K562 (cell line): ENCODE measurements around the gene TEAD4. TPM values are rescaled to one million over a fixed set of nuclear protein-coding genes. Genes with fewer than 3 reads are reported as not detected.

Experiments used
- ATAC-seq: fragments of 200-7000 bp; cut with Tn5 transposase; 3 replicates; pipeline ENCODE4 v1.9.1; 2020; ENCODE audit warnings: moderate library complexity
- BruUV-seq: library from RNA; stranded (reverse); fragments of 400-500 nt; replicated peaks from 2 replicates; lab custom pipeline; 2021; lab: Mats Ljungman, UMichigan
- CTCF ChIA-PET: fragments of 300-600 bp; formaldehyde crosslinking; extraction: SDS; loops from one replicate; lab custom pipeline; 2021; ENCODE audit warnings: low intra/inter-chr PET ratio; lab: Yijun Ruan, JAX
- POLR2A ChIA-PET: fragments of 300-600, 350-650 bp; sonication (Branson Sonifier 250); formaldehyde crosslinking; extraction: SDS; loops from one replicate; lab custom pipeline; 2021; ENCODE audit warnings: antibody characterized with exemption, inconsistent platforms; lab: Yijun Ruan, JAX
- DNase-seq, 4 experiments: peaks; one replicate each; pipeline versions ENCODE4 v3.0.0 to v3.0.0-alpha.2; 2011 to 2018; ENCODE audit warnings: low spot score in 3 of 4, mixed read lengths in 3 of 4; ENCODE audit errors: extremely low read depth in 1 of 4
- FAIRE-seq: peaks from 2 replicates; lab custom pipeline; 2011; peaks lifted over from hg19 to GRCh38; lab: Jason Lieb, UNC
- H2AFZ ChIP-seq: 2 replicates; pipeline ENCODE4 v1.6.0; 2011; ENCODE audit warnings: low read depth, low read length, control low read depth, inconsistent platforms
- H3K27ac ChIP-seq: fragments of 200-600 bp; 3 replicates; pipeline ENCODE4 v1.8.0; 2011; ENCODE audit warnings: low read depth, mild to moderate bottlenecking, control low read depth, inconsistent platforms, low read length, moderate library complexity, mixed read lengths; ENCODE audit errors: extremely low read depth
- H3K27me3 ChIP-seq, 2 experiments: fragments of 300-600 bp in 1 of 2; 2 replicates in 1 of 2; 3 replicates in 1 of 2; pipeline versions ENCODE4 v1.6.0 to v1.8.0; 2011; ENCODE audit warnings: inconsistent platforms in 2 of 2, low read length in 2 of 2, mild to moderate bottlenecking in 1 of 2, mixed read lengths in 1 of 2, moderate library complexity in 1 of 2; ENCODE audit not compliant: control insufficient read depth in 2 of 2, insufficient read depth in 2 of 2
- H3K36me3 ChIP-seq: fragments of 300-600 bp; 3 replicates; pipeline ENCODE4 v1.8.0; 2011; ENCODE audit warnings: mild to moderate bottlenecking, low read length, inconsistent platforms; ENCODE audit not compliant: control insufficient read depth, insufficient read depth
- H3K4me1 ChIP-seq, 2 experiments: fragments of 200-600 bp in 1 of 2; replicated peaks in 1 of 2; 2 replicates in 1 of 2; 3 replicates in 1 of 2; pipeline versions ENCODE4 v1.5.1 to v1.8.0; 2011; ENCODE audit warnings: inconsistent platforms in 2 of 2, low read length in 2 of 2, mild to moderate bottlenecking in 1 of 2, mixed read lengths in 1 of 2, moderate library complexity in 1 of 2; ENCODE audit not compliant: control insufficient read depth in 2 of 2, insufficient read depth in 2 of 2
- H3K4me2 ChIP-seq: 2 replicates; pipeline ENCODE4 v1.6.1; 2011; ENCODE audit warnings: low read length, control low read depth, inconsistent platforms, mixed read lengths; ENCODE audit not compliant: insufficient read depth
- H3K4me3 ChIP-seq: fragments of 200-600 bp; sonication (generic), shearing (Covaris generic); 2 replicates; pipeline ENCODE4 v1.5.1; 2016; ENCODE audit warnings: control low read depth, inconsistent platforms
- H3K79me2 ChIP-seq: fragments of 200-600 bp; 3 replicates; pipeline ENCODE4 v1.8.0; 2011; ENCODE audit warnings: low read length, inconsistent platforms; ENCODE audit not compliant: control insufficient read depth, insufficient read depth
- H3K9ac ChIP-seq, 2 experiments: 2 replicates each; pipeline versions ENCODE4 v1.6.0 to v1.6.1; 2011; ENCODE audit warnings: low read depth in 2 of 2, low read length in 2 of 2, control low read depth in 1 of 2, inconsistent platforms in 1 of 2, mild to moderate bottlenecking in 1 of 2, mixed read lengths in 1 of 2; ENCODE audit not compliant: insufficient read depth in 1 of 2
- H3K9me1 ChIP-seq: one replicate; pipeline ENCODE4 v1.6.0; 2011; ENCODE audit warnings: inconsistent platforms, mild to moderate bottlenecking, low read length, moderate library complexity; ENCODE audit not compliant: control insufficient read depth, insufficient read depth
- H3K9me3 ChIP-seq: replicated peaks from 2 replicates; pipeline ENCODE4 v1.5.1; 2011; ENCODE audit warnings: low read depth, low read length, inconsistent platforms; ENCODE audit not compliant: control insufficient read depth, insufficient read depth
- H4K20me1 ChIP-seq: replicated peaks from 2 replicates; pipeline ENCODE4 v1.6.1; 2011; ENCODE audit warnings: low read length, inconsistent platforms, mixed read lengths; ENCODE audit not compliant: control insufficient read depth, insufficient read depth
- CXXC5 ChIP-seq: fragments of 250-450 bp; sonication (Bioruptor Pico); IDR thresholded peaks from 2 replicates; pipeline ENCODE4 v1.8.0; 2022; ENCODE audit warnings: inconsistent platforms, mild to moderate bottlenecking, moderate library complexity
- GTF2E2 ChIP-seq: fragments of 200-800 bp; sonication (Bioruptor generic); IDR thresholded peaks from 2 replicates; pipeline ENCODE4 v1.6.1; 2016; ENCODE audit warnings: missing genetic modification characterization, missing compliant biosample characterization
- MECOM ChIP-seq: fragments of 250-450 bp; sonication (Bioruptor Pico); IDR thresholded peaks from 2 replicates; pipeline ENCODE4 v1.8.0; 2022; ENCODE audit warnings: inconsistent platforms
- RAD51 ChIP-seq: fragments of 450-650 bp; IDR thresholded peaks from 2 replicates; pipeline ENCODE4 v1.7.1; 2016; ENCODE audit warnings: low read depth, mild to moderate bottlenecking, borderline replicate concordance
- STAG1 ChIP-seq: sonication (generic); formaldehyde crosslinking; IDR thresholded peaks from 2 replicates; pipeline ENCODE4 v1.5.0; 2020; ENCODE audit warnings: missing genetic modification reagents, borderline replicate concordance
- TGIF2 ChIP-seq: sonication (generic); formaldehyde crosslinking; IDR thresholded peaks from 2 replicates; pipeline ENCODE4 v1.8.1; 2022; ENCODE audit warnings: mild to moderate bottlenecking, missing genetic modification reagents, moderate library complexity
- ZNF57 ChIP-seq: fragments of 450-650 bp; formaldehyde crosslinking; IDR thresholded peaks from 2 replicates; pipeline ENCODE4 v1.4.0; 2020; ENCODE audit warnings: mild to moderate bottlenecking, moderate library complexity
- WGBS: fragments of 100-300 bp; shearing (Covaris generic); methylation state at CpG from one replicate; pipeline ENCODE4 v1.1.6; 2016; ENCODE audit warnings: low coverage, mixed read lengths; ENCODE audit not compliant: insufficient coverage; ENCODE audit errors: missing lambda C conversion rate; 5-methylcytosine and 5-hydroxymethylcytosine counted together
- in situ Hi-C: fragments of 300-500 bp; cut with MboI; formaldehyde crosslinking; loops from 4 replicates; pipeline ENCODE4 v1.15.0; 2018; ENCODE audit warnings: inconsistent platforms, mixed read lengths
- intact Hi-C: fragments of 100-400 bp; cut with micrococcal nuclease; formaldehyde crosslinking; loops from 2 replicates; pipeline ENCODE4 v1.14.2; 2022
- polyA plus RNA-seq, 8 experiments: library from polyadenylated mRNA; depleted of rRNA in 4 of 8; stranded (reverse) in 5 of 8; unstranded in 3 of 8; fragments of >200 nt; fragmentation: Nextera tagmentation in 2 of 8; fragmentation: Illumina TruSeq in 1 of 8; extraction: Ambion mirVana in 2 of 8; extraction: Trizol in 1 of 8; gene quantifications; 2 replicates each; pipeline versions ENCODE4 v1.2.1 to v1.2.3, GENCODE V29; 2011 to 2014; ENCODE audit warnings: inconsistent platforms in 1 of 8, missing spikeins in 1 of 8
- total RNA-seq, 7 experiments: library from RNA; depleted of rRNA in 6 of 7; stranded (reverse); fragments of >200 nt in 6 of 7; fragmentation: Illumina TruSeq in 2 of 7; extraction: Trizol in 2 of 7; gene quantifications; 2 replicates each; pipeline versions ENCODE4 v1.2.1 to v1.2.3, GENCODE V29; 2011 to 2021; ENCODE audit warnings: low replicate concordance in 1 of 7
- TF ChIP-seq, protein P1 (sequence below): sonication (generic); formaldehyde crosslinking; IDR thresholded peaks from 2 replicates; pipeline ENCODE4 v1.8.0; 2022; ENCODE audit warnings: missing genetic modification reagents, mild to moderate bottlenecking, moderate library complexity, borderline replicate concordance
- TF ChIP-seq, protein P2 (sequence below), 2 experiments: fragments of 450-650 bp; formaldehyde crosslinking in 1 of 2; IDR thresholded peaks; 2 replicates each; pipeline versions ENCODE4 v1.4.0 to v1.6.1; 2014 to 2020; ENCODE audit warnings: mild to moderate bottlenecking in 2 of 2, borderline replicate concordance in 1 of 2, low read depth in 1 of 2

The TEAD4 gene
- total and polyA plus RNA-seq, 9 of the 15 experiments (the other 6 are each of a cell fraction or from before 2014, with no cell fraction given), result 0.82 to 40.0 (median 17.0) TPM

DNA sequence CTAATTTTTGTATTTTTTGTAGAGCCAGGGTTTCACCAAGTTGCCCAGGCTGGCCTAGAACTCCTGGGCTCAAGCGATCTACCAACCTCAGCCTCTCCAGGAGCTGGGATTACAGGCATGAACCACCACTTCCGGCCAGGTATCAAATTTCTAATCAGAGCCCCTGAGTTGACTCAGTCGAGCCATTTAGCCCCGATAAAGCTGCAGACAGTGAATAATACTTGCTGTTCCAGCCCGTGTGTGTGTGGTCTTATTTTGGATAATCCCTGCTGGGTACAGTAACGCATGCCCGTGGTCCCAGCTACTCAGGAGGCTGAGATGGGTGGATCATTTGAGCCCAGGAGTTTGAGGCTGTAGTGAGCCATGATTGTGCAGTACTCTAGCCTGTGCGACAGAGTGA is 57.0 kb downstream of the TEAD4 start:
- H3K27me3 ChIP-seq, result no peaks in the 10 kb centered on the region
- H3K4me3 ChIP-seq, result no peak overlapping the region
- H3K9me1 ChIP-seq, result no peaks in the 10 kb centered on the region
- peaks cover 38% of the 10 kb centered on the region; the same call in 2 of the 3 replicates for H3K36me3 ChIP-seq
- peaks cover 0 to 5% of the 10 kb centered on the region in 2 experiments; a peak in 1 of 5 replicates for H3K4me1 ChIP-seq
- no peak overlapping the region for H3K4me2 ChIP-seq
- H3K79me2 ChIP-seq, result no peaks in the 10 kb centered on the region
- no peak for DNase-seq
- no peak overlapping the region for H3K9ac ChIP-seq
- no TSS peak for BruUV-seq
- CTCF ChIA-PET, result no interaction called here
- no peaks in the 10 kb centered on the region for H3K9me3 ChIP-seq
- FAIRE-seq, result no peak
- no peak overlapping the region for H2AFZ ChIP-seq
- in situ Hi-C loops, result no loop called here
- no peaks in the 10 kb centered on the region for H4K20me1 ChIP-seq
- no peak for TF ChIP-seq TGIF2 (CRISPR knock-in tag)
- TF ChIP-seq, protein P1, sequence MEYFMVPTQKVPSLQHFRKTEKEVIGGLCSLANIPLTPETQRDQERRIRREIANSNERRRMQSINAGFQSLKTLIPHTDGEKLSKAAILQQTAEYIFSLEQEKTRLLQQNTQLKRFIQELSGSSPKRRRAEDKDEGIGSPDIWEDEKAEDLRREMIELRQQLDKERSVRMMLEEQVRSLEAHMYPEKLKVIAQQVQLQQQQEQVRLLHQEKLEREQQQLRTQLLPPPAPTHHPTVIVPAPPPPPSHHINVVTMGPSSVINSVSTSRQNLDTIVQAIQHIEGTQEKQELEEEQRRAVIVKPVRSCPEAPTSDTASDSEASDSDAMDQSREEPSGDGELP (CRISPR knock-in tag), result no peak
- no peak for TF ChIP-seq GTF2E2 (tag)
- TF ChIP-seq, protein P2, sequence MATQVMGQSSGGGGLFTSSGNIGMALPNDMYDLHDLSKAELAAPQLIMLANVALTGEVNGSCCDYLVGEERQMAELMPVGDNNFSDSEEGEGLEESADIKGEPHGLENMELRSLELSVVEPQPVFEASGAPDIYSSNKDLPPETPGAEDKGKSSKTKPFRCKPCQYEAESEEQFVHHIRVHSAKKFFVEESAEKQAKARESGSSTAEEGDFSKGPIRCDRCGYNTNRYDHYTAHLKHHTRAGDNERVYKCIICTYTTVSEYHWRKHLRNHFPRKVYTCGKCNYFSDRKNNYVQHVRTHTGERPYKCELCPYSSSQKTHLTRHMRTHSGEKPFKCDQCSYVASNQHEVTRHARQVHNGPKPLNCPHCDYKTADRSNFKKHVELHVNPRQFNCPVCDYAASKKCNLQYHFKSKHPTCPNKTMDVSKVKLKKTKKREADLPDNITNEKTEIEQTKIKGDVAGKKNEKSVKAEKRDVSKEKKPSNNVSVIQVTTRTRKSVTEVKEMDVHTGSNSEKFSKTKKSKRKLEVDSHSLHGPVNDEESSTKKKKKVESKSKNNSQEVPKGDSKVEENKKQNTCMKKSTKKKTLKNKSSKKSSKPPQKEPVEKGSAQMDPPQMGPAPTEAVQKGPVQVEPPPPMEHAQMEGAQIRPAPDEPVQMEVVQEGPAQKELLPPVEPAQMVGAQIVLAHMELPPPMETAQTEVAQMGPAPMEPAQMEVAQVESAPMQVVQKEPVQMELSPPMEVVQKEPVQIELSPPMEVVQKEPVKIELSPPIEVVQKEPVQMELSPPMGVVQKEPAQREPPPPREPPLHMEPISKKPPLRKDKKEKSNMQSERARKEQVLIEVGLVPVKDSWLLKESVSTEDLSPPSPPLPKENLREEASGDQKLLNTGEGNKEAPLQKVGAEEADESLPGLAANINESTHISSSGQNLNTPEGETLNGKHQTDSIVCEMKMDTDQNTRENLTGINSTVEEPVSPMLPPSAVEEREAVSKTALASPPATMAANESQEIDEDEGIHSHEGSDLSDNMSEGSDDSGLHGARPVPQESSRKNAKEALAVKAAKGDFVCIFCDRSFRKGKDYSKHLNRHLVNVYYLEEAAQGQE (IDR thresholded peaks at IDR 0.05; ENCODE audit: borderline replicate concordance), result no peak
- TF ChIP-seq, protein P2 (CRISPR knock-in tag; IDR thresholded peaks at IDR 0.05; ENCODE audit: low read depth), result no peak
- TF ChIP-seq STAG1 (CRISPR knock-in tag), result no peak
- TF ChIP-seq CXXC5, result no peak
- no peak for TF ChIP-seq ZNF57
- no peak for TF ChIP-seq MECOM (CRISPR knock-in tag)
- no peak for TF ChIP-seq RAD51
- TF ChIP-seq, all 486 proteins: peak for 0
- POLR2A ChIA-PET, result interaction anchor here (0.7 kb wide), 1 partner anchor 979 kb away, joined by 5 read pairs; no protein-coding TSS in a partner anchor
- H3K27ac ChIP-seq, result no peak overlapping the region
- WGBS, result 90% methylated on average over 5 of the region's 8 CpGs
- intact Hi-C loops, result no loop called here
- no peak for ATAC-seq
